B cell (primary cell): Measurements from ENCODE around the gene LRRC4. TPM values are rescaled to one million over a fixed set of nuclear protein-coding genes. Genes with fewer than 3 reads are reported as not detected.

Experiments used
- ATAC-seq: fragments of 200-7000 bp; cut with Tn5 transposase; one replicate; pipeline ENCODE4 v1.10.0; 2021; ENCODE audit warnings: low read depth, mild to moderate bottlenecking, moderate number of reproducible peaks, moderate library complexity
- CTCF ChIA-PET: fragments of 350-600 bp; sonication (Branson Sonifier 250); formaldehyde crosslinking; loops from one replicate; lab custom pipeline; 2021; ENCODE audit warnings: antibody characterized with exemption, inconsistent platforms; lab: Charles Lee
- POLR2A ChIA-PET: fragments of 350-600 bp; sonication (Branson Sonifier 250); formaldehyde crosslinking; loops from one replicate; lab custom pipeline; 2021; ENCODE audit warnings: antibody characterized with exemption; lab: Charles Lee
- DNase-seq: peaks from one replicate; pipeline ENCODE4 v3.0.0; 2013
- H2AFZ ChIP-seq: 2 replicates; pipeline ENCODE4 v1.6.1; 2012; ENCODE audit warnings: mild to moderate bottlenecking, low read depth, low read length; ENCODE audit not compliant: insufficient read depth, poor library complexity, severe bottlenecking
- H3K27ac ChIP-seq, 2 donors: 1 replicate in 1 of 2; 2 replicates in 1 of 2; pipeline ENCODE4 v1.5.1; 2012 to 2013; ENCODE audit warnings: low read length in 2 of 2, mild to moderate bottlenecking in 2 of 2, moderate library complexity in 1 of 2
- H3K27me3 ChIP-seq, 4 experiments: fragments of 200-600 bp in 1 of 4; sonication (generic) in 1 of 4; replicated peaks in 1 of 4; 1 replicate in 2 of 4; 2 replicates in 2 of 4; pipeline versions ENCODE4 v1.6.1 to v1.7.0; 2013 to 2016; ENCODE audit warnings: low read length in 3 of 4, mild to moderate bottlenecking in 2 of 4, mixed read lengths in 1 of 4, moderate library complexity in 1 of 4; ENCODE audit not compliant: insufficient read depth in 4 of 4, control insufficient read depth in 3 of 4; ENCODE audit errors: control extremely low read depth in 1 of 4
- H3K36me3 ChIP-seq, 2 experiments: replicated peaks in 1 of 2; 1 replicate in 1 of 2; 2 replicates in 1 of 2; pipeline versions ENCODE4 v1.6.1 to v1.7.1; 2013; ENCODE audit warnings: low read length in 1 of 2; ENCODE audit not compliant: insufficient read depth in 2 of 2, control insufficient read depth in 1 of 2; ENCODE audit errors: control extremely low read depth in 1 of 2, extremely low read depth in 1 of 2
- H3K4me1 ChIP-seq, 2 donors: fragments of 200-600 bp in 1 of 2; sonication (generic) in 1 of 2; 1 replicate in 1 of 2; 2 replicates in 1 of 2; pipeline versions ENCODE4 v1.5.1 to v1.6.1; 2013 to 2017; ENCODE audit warnings: low read length in 2 of 2; ENCODE audit not compliant: control insufficient read depth in 2 of 2, insufficient read depth in 2 of 2
- H3K4me2 ChIP-seq: replicated peaks from 2 replicates; pipeline ENCODE3; 2012; ENCODE audit warnings: mild to moderate bottlenecking, low read depth, low read length; ENCODE audit not compliant: poor library complexity, severe bottlenecking
- H3K4me3 ChIP-seq, 5 experiments: fragments of 200-600 bp in 1 of 5; sonication (generic) in 1 of 5; 1 replicate in 3 of 5; 2 replicates in 2 of 5; pipeline versions ENCODE4 v1.5.1 to v1.7.0; 2011 to 2016; ENCODE audit warnings: low read length in 4 of 5, mild to moderate bottlenecking in 4 of 5, low read depth in 2 of 5, control low read depth in 1 of 5, moderate library complexity in 1 of 5; ENCODE audit not compliant: insufficient read depth in 1 of 5; ENCODE audit errors: control extremely low read depth in 1 of 5, extremely low read depth in 1 of 5
- H3K79me2 ChIP-seq: fragments of 200-600 bp; sonication (generic); one replicate; pipeline ENCODE4 v1.6.0; 2016; ENCODE audit warnings: low read length; ENCODE audit not compliant: control insufficient read depth, insufficient read depth
- H3K9ac ChIP-seq: fragments of 200-600 bp; sonication (generic); 2 replicates; pipeline ENCODE4 v1.6.1; 2017; ENCODE audit warnings: mild to moderate bottlenecking, low read length, moderate library complexity
- H3K9me3 ChIP-seq, 3 donors: one replicate each; pipeline versions ENCODE4 v1.6.1 to v1.7.1; 2013; ENCODE audit warnings: low read length in 2 of 3; ENCODE audit not compliant: control insufficient read depth in 2 of 3, insufficient read depth in 1 of 3; ENCODE audit errors: control extremely low read depth in 1 of 3
- H4K20me1 ChIP-seq: 2 replicates; pipeline ENCODE4 v1.6.0; 2012; ENCODE audit warnings: mild to moderate bottlenecking, low read length; ENCODE audit not compliant: insufficient read depth, control insufficient read depth, poor library complexity, severe bottlenecking
- H3K27ac Mint-ChIP-seq: one replicate; pipeline ENCODE4 v1.8.0; 2021; ENCODE audit warnings: mixed read lengths
- H3K27me3 Mint-ChIP-seq: one replicate; pipeline ENCODE4 v1.8.0; 2021; ENCODE audit warnings: mixed read lengths
- H3K4me1 Mint-ChIP-seq: one replicate; pipeline ENCODE4 v1.8.0; 2021; ENCODE audit warnings: mixed read lengths
- H3K4me3 Mint-ChIP-seq: one replicate; pipeline ENCODE4 v1.8.0; 2021; ENCODE audit warnings: mixed read lengths
- H3K9me3 Mint-ChIP-seq: one replicate; pipeline ENCODE4 v1.8.0; 2022; ENCODE audit warnings: mixed read lengths; ENCODE audit not compliant: insufficient read depth
- CTCF ChIP-seq: fragments of 200-600 bp; IDR thresholded peaks from one replicate; pipeline ENCODE4 v1.8.0; 2022; ENCODE audit warnings: antibody characterized with exemption, mild to moderate bottlenecking
- EZH2 ChIP-seq: IDR thresholded peaks from 2 replicates; pipeline ENCODE4 v1.6.1; 2012; ENCODE audit warnings: borderline replicate concordance, low read depth, mild to moderate bottlenecking, moderate library complexity, low read length; ENCODE audit not compliant: insufficient read depth, poor library complexity, severe bottlenecking
- WGBS: methylation state at CpG from one replicate; pipeline ENCODE4 v1.1.5; 2013; ENCODE audit warnings: missing lambda C conversion rate; ENCODE audit not compliant: insufficient coverage; 5-methylcytosine and 5-hydroxymethylcytosine counted together
- intact Hi-C: fragments of 100-400 bp; cut with micrococcal nuclease; formaldehyde crosslinking; loops from one replicate; pipeline ENCODE4 v1.10.0; 2022
- polyA plus RNA-seq: library from polyadenylated mRNA; depleted of rRNA; stranded (reverse); fragments of >200 nt; gene quantifications from 2 replicates; pipeline ENCODE4 v1.2.3, GENCODE V29; 2012
- total RNA-seq, 2 donors: library from RNA; stranded (reverse); fragments of 120-200 nt in 1 of 2; gene quantifications; 1 replicate in 1 of 2; 2 replicates in 1 of 2; pipeline versions ENCODE4 v1.2.3 to v1.2.4, GENCODE V29; 2013 to 2022

LRRC4 gene
- total and polyA plus RNA-seq, 2 donors (not counting 1 experiment from before 2014, with no cell fraction given) = 0.98 to 1.2 TPM

GRCh38 chr7:128045766-128046165 lies 14.5 kb upstream of the LRRC4 start:
- no peak for DNase-seq
- ChIA-PET POLR2A (no interaction called here), CTCF (interaction anchor here (2.3 kb wide), 1 partner anchor 164 kb away, joined by 6 read pairs; no protein-coding TSS in a partner anchor)
- no peak overlapping the region for H3K4me3 Mint-ChIP-seq
- Histone ChIP-seq H3K4me3 (no peak overlapping the region), H3K4me2 (no peak overlapping the region), H3K9ac (no peak overlapping the region), H3K36me3 (peaks cover 0 to 23% of the 10 kb centered on the region in 2 experiments), H3K27me3 (no peaks in the 10 kb centered on the region), H2AFZ (no peak overlapping the region), H4K20me1 (no peaks in the 10 kb centered on the region), H3K79me2 (peaks cover 11% of the 10 kb centered on the region), H3K27ac (no peak overlapping the region), H3K9me3 (no peaks in the 10 kb centered on the region), H3K4me1 (peaks cover 5 to 6% of the 10 kb centered on the region in 2 donors)
- no peaks in the 10 kb centered on the region for H3K9me3 Mint-ChIP-seq
- intact Hi-C loops = no loop called here
- H3K4me1 Mint-ChIP-seq = peaks cover 20% of the 10 kb centered on the region
- no CpG with 5 or more reads among the region's 1 CpG for WGBS
- no peak for ATAC-seq
- no peaks in the 10 kb centered on the region for H3K27me3 Mint-ChIP-seq
- TF ChIP-seq EZH2 = no peak
- no peak for TF ChIP-seq CTCF
- H3K27ac Mint-ChIP-seq = no peak overlapping the region

- ChIA-PET CTCF (interaction anchor here (0.8 to 2.3 kb wide), 4 partner anchors 65 to 336 kb away, joined by 3 to 6 read pairs (median 3); no protein-coding TSS in a partner anchor), POLR2A (no interaction called here)
Observed at GRCh38 chr7:128045158-128045557, 13.9 kb upstream of the LRRC4 start.

More at GRCh38 chr7:128045158-128045557, 13.9 kb upstream of the LRRC4 start:
- DNase-seq (no peak), ATAC-seq (no peak)
- Mint-ChIP-seq H3K9me3 (no peaks in the 10 kb centered on the region), H3K27me3 (no peaks in the 10 kb centered on the region), H3K4me1 (peaks cover 20% of the 10 kb centered on the region), H3K4me3 (no peak overlapping the region), H3K27ac (no peak overlapping the region)
- 100% methylated on average over 1 of the region's 1 CpG for WGBS
- Histone ChIP-seq H3K4me1 (peaks cover 5 to 6% of the 10 kb centered on the region in 2 donors), H4K20me1 (no peaks in the 10 kb centered on the region), H3K4me3 (no peak overlapping the region), H3K27ac (no peak overlapping the region), H2AFZ (no peak overlapping the region), H3K79me2 (peaks cover 9% of the 10 kb centered on the region), H3K9me3 (no peaks in the 10 kb centered on the region), H3K4me2 (no peak overlapping the region), H3K36me3 (peaks cover 0 to 23% of the 10 kb centered on the region in 2 experiments), H3K27me3 (no peaks in the 10 kb centered on the region), H3K9ac (no peak overlapping the region)
- TF ChIP-seq CTCF = no peak
- no peak for TF ChIP-seq EZH2
- intact Hi-C loops = no loop called here
